Measurements from ENCODE around the gene CACNG4.

DNA sequence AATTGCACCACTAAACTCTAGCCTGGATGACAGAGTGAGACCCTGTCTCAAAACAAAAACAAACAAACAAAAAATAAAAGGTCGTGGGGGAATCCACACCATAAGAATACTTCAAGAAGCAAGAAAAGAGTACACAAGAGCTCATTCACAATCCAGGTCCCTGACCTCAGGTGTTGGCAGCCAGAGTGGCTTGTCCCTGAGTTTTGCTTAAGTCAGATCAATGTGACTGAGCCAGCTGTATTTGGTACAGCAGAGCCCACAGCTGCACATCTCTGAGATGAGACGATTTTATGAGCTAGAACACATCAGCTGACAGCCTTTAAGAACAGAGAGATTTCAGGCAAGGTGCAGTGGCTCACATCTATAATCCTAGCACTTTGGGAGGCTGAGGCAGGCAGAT, 102.2 kb downstream of the CACNG4 start:
- no peak for TF ChIP-seq BACH2 (CRISPR knock-in tag; IDR thresholded peaks at IDR 0.05; ENCODE audit: borderline replicate concordance)
- no peak for TF ChIP-seq TCF4 (CRISPR knock-in tag; IDR thresholded peaks at IDR 0.05; ENCODE audit: borderline replicate concordance)
- TF ChIP-seq ARNTL (CRISPR knock-in tag; IDR thresholded peaks at IDR 0.05; ENCODE audit: borderline replicate concordance, low read depth), result no peak
- no peak for TF ChIP-seq SNAI2 (CRISPR knock-in tag; IDR thresholded peaks at IDR 0.05)
- TF ChIP-seq TOX (CRISPR knock-in tag; IDR thresholded peaks at IDR 0.05; ENCODE audit: borderline replicate concordance), result no peak
- TF ChIP-seq ZFP3 (CRISPR knock-in tag; IDR thresholded peaks at IDR 0.05), result no peak
- TF ChIP-seq, protein P1, sequence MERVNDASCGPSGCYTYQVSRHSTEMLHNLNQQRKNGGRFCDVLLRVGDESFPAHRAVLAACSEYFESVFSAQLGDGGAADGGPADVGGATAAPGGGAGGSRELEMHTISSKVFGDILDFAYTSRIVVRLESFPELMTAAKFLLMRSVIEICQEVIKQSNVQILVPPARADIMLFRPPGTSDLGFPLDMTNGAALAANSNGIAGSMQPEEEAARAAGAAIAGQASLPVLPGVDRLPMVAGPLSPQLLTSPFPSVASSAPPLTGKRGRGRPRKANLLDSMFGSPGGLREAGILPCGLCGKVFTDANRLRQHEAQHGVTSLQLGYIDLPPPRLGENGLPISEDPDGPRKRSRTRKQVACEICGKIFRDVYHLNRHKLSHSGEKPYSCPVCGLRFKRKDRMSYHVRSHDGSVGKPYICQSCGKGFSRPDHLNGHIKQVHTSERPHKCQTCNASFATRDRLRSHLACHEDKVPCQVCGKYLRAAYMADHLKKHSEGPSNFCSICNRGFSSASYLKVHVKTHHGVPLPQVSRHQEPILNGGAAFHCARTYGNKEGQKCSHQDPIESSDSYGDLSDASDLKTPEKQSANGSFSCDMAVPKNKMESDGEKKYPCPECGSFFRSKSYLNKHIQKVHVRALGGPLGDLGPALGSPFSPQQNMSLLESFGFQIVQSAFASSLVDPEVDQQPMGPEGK (CRISPR knock-in tag; IDR thresholded peaks at IDR 0.05; ENCODE audit: borderline replicate concordance), result no peak
- no peak for TF ChIP-seq ZFP30 (CRISPR knock-in tag; IDR thresholded peaks at IDR 0.05)
- TF ChIP-seq ESRRG (CRISPR knock-in tag; IDR thresholded peaks at IDR 0.05), result no peak
- TF ChIP-seq ZC3H10 (CRISPR knock-in tag; IDR thresholded peaks at IDR 0.05), result no peak
- TF ChIP-seq, protein P2, sequence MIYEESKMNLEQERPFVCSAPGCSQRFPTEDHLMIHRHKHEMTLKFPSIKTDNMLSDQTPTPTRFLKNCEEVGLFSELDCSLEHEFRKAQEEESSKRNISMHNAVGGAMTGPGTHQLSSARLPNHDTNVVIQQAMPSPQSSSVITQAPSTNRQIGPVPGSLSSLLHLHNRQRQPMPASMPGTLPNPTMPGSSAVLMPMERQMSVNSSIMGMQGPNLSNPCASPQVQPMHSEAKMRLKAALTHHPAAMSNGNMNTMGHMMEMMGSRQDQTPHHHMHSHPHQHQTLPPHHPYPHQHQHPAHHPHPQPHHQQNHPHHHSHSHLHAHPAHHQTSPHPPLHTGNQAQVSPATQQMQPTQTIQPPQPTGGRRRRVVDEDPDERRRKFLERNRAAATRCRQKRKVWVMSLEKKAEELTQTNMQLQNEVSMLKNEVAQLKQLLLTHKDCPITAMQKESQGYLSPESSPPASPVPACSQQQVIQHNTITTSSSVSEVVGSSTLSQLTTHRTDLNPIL (CRISPR knock-in tag; IDR thresholded peaks at IDR 0.05; ENCODE audit: low read depth), result no peak
- TF ChIP-seq RARB (CRISPR knock-in tag; IDR thresholded peaks at IDR 0.05), result no peak

All from SK-N-SH treated with all-trans-retinoic acid at 6 μM for 48 hours (cell line).